ENCODE results near the gene ATP6V1C2.

DNA sequence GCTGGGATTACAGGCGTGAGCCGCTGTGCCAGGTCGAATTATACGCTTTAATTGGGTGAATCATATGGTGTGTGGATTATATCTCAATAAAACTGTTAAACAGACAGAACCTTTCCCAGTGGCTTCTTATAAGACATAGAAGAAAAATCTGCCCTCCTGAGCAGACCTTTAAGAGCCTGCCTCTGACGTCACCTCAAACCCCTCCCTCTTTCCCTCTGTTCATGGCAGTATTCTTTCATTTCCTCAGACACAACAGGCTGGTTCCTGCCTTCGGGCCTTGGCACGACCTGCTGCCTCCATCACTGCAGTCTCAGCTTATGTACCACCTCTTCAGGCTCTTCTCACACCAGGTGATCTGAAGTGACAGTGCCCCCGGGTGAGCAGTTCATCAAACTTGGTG is 105.2 kb downstream of the ATP6V1C2 start:
- TF ChIP-seq, protein P1, sequence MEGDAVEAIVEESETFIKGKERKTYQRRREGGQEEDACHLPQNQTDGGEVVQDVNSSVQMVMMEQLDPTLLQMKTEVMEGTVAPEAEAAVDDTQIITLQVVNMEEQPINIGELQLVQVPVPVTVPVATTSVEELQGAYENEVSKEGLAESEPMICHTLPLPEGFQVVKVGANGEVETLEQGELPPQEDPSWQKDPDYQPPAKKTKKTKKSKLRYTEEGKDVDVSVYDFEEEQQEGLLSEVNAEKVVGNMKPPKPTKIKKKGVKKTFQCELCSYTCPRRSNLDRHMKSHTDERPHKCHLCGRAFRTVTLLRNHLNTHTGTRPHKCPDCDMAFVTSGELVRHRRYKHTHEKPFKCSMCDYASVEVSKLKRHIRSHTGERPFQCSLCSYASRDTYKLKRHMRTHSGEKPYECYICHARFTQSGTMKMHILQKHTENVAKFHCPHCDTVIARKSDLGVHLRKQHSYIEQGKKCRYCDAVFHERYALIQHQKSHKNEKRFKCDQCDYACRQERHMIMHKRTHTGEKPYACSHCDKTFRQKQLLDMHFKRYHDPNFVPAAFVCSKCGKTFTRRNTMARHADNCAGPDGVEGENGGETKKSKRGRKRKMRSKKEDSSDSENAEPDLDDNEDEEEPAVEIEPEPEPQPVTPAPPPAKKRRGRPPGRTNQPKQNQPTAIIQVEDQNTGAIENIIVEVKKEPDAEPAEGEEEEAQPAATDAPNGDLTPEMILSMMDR (conservative IDR thresholded peaks at IDR 0.05; ENCODE audit: low read depth, low read length), result no peak
- TF ChIP-seq EZH2 (IDR thresholded peaks at IDR 0.05; ENCODE audit: low read length, unreplicated experiment), result no peak
